Natural killer cell (primary cell): ENCODE data around the gene COIL. TPM values are rescaled to one million over a fixed set of nuclear protein-coding genes. Genes with fewer than 3 reads are reported as not detected.

ENCODE experiments used
- ATAC-seq, 3 donors: fragments of 150-1000 bp in 2 of 3; fragments of 200-7000 bp in 1 of 3; cut with Tn5 transposase; 1 replicate in 1 of 3; 2 replicates in 2 of 3; pipeline ENCODE4 v1.10.0; 2021; ENCODE audit warnings: mild to moderate bottlenecking in 2 of 3, moderate library complexity in 2 of 3
- DNase-seq, 2 donors: peaks; one replicate each; pipeline versions ENCODE4 v3.0.0 to v3.0.0-alpha.2; 2013 to 2021; ENCODE audit warnings: mixed read lengths in 1 of 2
- H3K27ac ChIP-seq: one replicate; pipeline ENCODE4 v1.5.1; 2013; ENCODE audit warnings: mild to moderate bottlenecking, low read length
- H3K27me3 ChIP-seq: one replicate; pipeline ENCODE4 v1.6.1; 2013; ENCODE audit warnings: low read length; ENCODE audit not compliant: control insufficient read depth, insufficient read depth
- H3K36me3 ChIP-seq: one replicate; pipeline ENCODE4 v1.6.1; 2013; ENCODE audit warnings: low read length; ENCODE audit not compliant: control insufficient read depth, insufficient read depth
- H3K4me1 ChIP-seq: one replicate; pipeline ENCODE4 v1.6.1; 2013; ENCODE audit warnings: low read length; ENCODE audit not compliant: control insufficient read depth, insufficient read depth
- H3K4me3 ChIP-seq: one replicate; pipeline ENCODE4 v1.5.1; 2013; ENCODE audit warnings: low read length
- H3K9me3 ChIP-seq: one replicate; pipeline ENCODE4 v1.6.1; 2013; ENCODE audit warnings: low read length; ENCODE audit not compliant: control insufficient read depth, insufficient read depth
- H3K27ac Mint-ChIP-seq, 2 donors: one replicate each; pipeline ENCODE4 v1.8.0; 2022; ENCODE audit warnings: mild to moderate bottlenecking in 2 of 2, mixed read lengths in 2 of 2, moderate library complexity in 1 of 2
- H3K27me3 Mint-ChIP-seq, 2 donors: one replicate each; pipeline ENCODE4 v1.8.0; 2022; ENCODE audit warnings: low read depth in 2 of 2, mixed read lengths in 2 of 2
- H3K36me3 Mint-ChIP-seq: one replicate; pipeline ENCODE4 v1.8.0; 2022; ENCODE audit warnings: mixed read lengths
- H3K4me1 Mint-ChIP-seq, 2 donors: one replicate each; pipeline ENCODE4 v1.8.0; 2022; ENCODE audit warnings: mixed read lengths in 2 of 2
- H3K4me3 Mint-ChIP-seq: one replicate; pipeline ENCODE4 v1.8.0; 2022; ENCODE audit warnings: mild to moderate bottlenecking, moderate library complexity, mixed read lengths
- H3K9me3 Mint-ChIP-seq, 2 donors: one replicate each; pipeline ENCODE4 v1.8.0; 2022; ENCODE audit warnings: mixed read lengths in 2 of 2
- CTCF ChIP-seq: fragments of 200-600 bp; IDR thresholded peaks from one replicate; pipeline ENCODE4 v1.8.0; 2022; ENCODE audit warnings: antibody characterized with exemption
- WGBS: methylation state at CpG from one replicate; pipeline ENCODE4 v1.1.7; 2013; ENCODE audit warnings: missing lambda C conversion rate; ENCODE audit not compliant: insufficient coverage; 5-methylcytosine and 5-hydroxymethylcytosine counted together
- intact Hi-C: fragments of 100-400 bp; cut with micrococcal nuclease; formaldehyde crosslinking; loops from one replicate; pipeline ENCODE4 v1.14.2; 2022
- total RNA-seq, 4 donors: library from RNA; stranded (reverse); fragments of 120-200 nt in 1 of 4; gene quantifications; one replicate each; pipeline versions ENCODE4 v1.2.3 to v1.2.4, GENCODE V29; 2013 to 2022

COIL gene
- total RNA-seq, 3 donors from 2014 or later (not counting 1 experiment from before 2014, with no cell fraction given): 18.6 to 23.8 (median 20.6) TPM

DNA sequence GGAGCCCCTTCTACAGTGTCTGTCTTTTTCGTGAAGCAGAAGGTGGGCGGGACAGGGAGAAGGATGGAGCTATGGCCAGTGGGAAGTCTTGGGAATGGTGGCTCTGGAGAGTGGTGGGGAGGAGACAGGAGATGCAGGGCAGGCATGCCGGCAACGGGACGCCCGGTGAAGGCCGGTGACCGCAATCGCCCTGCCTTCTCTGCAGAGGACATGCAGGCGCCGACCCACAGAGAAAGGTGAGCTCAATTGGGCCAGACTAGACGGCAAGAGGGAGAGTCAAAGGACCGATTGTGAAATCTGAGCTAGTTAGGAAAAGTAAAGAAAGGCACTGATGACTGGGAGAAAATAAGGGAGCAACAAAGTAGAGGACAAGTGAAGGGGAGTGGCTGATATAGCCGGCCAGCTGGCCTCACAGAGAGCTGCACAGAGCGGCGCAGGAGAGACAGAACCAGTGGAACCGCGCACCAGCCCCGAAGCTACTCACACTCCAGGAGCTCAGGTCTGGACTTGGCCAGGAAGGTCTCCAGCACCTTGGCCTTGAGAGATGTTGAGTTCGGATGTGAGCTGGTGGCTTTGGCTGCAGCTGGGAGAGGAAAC, 65.9 kb downstream of the COIL start:
- intact Hi-C loops: no loop called here
- H3K4me1 Mint-ChIP-seq: peaks cover 5 to 23% of the 10 kb centered on the region in 2 donors
- Histone ChIP-seq H3K9me3 (no peaks in the 10 kb centered on the region), H3K4me3 (no peak overlapping the region), H3K27ac (no peak overlapping the region), H3K36me3 (peaks cover 82% of the 10 kb centered on the region), H3K27me3 (no peaks in the 10 kb centered on the region), H3K4me1 (peaks cover 3% of the 10 kb centered on the region)
- WGBS: 97% methylated on average over 20 of the region's 20 CpGs
- peaks cover 13% of the 10 kb centered on the region for H3K36me3 Mint-ChIP-seq
- DNase-seq (no peak), ATAC-seq (no peak)
- peak overlapping the region in 1 of 2 donors; percentile 43 for H3K27ac Mint-ChIP-seq
- no peaks in the 10 kb centered on the region for H3K27me3 Mint-ChIP-seq
- no peak for TF ChIP-seq CTCF
- H3K4me3 Mint-ChIP-seq: no peak overlapping the region
- H3K9me3 Mint-ChIP-seq: no peaks in the 10 kb centered on the region

DNA sequence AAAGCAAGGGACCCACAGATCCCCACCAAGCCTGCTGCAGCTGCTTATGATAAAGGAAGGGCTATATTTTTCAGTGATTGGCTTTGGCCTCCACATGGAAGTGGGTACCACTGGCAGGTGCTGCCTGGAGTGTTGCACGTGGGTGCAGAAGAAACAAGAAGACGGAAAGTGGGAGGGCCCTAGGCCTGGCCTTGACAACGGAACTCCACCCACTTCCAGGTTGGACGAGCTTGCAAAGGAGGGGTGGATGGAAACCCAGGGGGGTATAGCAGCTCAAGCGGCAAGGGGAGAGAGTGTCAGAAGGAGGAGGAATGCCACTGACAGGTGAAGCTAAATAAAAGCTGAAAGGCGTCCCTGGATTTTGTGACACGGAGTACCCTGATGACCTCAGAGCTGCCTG, 67.3 kb downstream of the COIL start:
- Mint-ChIP-seq H3K36me3 (peaks cover 7% of the 10 kb centered on the region), H3K27ac (no peak overlapping the region), H3K4me3 (no peak overlapping the region)

GRCh38 chr17:56892333-56892732, 68.5 kb downstream of the COIL start:
- no peaks in the 10 kb centered on the region for H3K4me1 ChIP-seq
- no peak for TF ChIP-seq CTCF
- peaks cover 0 to 17% of the 10 kb centered on the region in 2 donors for H3K4me1 Mint-ChIP-seq
- intact Hi-C loops: no loop called here
- DNase-seq (no peak), ATAC-seq (no peak)
- peaks cover 71% of the 10 kb centered on the region for H3K36me3 ChIP-seq
- peaks cover 14% of the 10 kb centered on the region for H3K9me3 ChIP-seq
- H3K4me3 Mint-ChIP-seq: no peak overlapping the region
- whole genome bisulfite sequencing: 97% methylated on average over 1 of the region's 1 CpG
- no peak overlapping the region for H3K4me3 ChIP-seq
- H3K27ac ChIP-seq: no peak overlapping the region
- H3K27me3 Mint-ChIP-seq: no peaks in the 10 kb centered on the region
- H3K27ac Mint-ChIP-seq: peak overlapping the region in 1 of 2 donors; percentile 7
- no peaks in the 10 kb centered on the region for H3K9me3 Mint-ChIP-seq
- peaks cover 11% of the 10 kb centered on the region for H3K36me3 Mint-ChIP-seq
- H3K27me3 ChIP-seq: no peaks in the 10 kb centered on the region

More for the DNA sequence above, 67.3 kb downstream of the COIL start:
- DNase-seq (no peak), ATAC-seq (no peak)
- Mint-ChIP-seq H3K27me3 (no peaks in the 10 kb centered on the region), H3K4me1 (peaks cover 5 to 23% of the 10 kb centered on the region in 2 donors), H3K9me3 (no peaks in the 10 kb centered on the region)
- TF ChIP-seq CTCF: no peak
- no peaks in the 10 kb centered on the region for H3K27me3 ChIP-seq
- no peak overlapping the region for H3K4me3 ChIP-seq
- H3K4me1 ChIP-seq: peaks cover 3% of the 10 kb centered on the region
- WGBS: 92% methylated on average over 7 of the region's 7 CpGs
- intact Hi-C loops: no loop called here
- H3K9me3 ChIP-seq: peaks cover 3% of the 10 kb centered on the region
- no peak overlapping the region for H3K27ac ChIP-seq
- peaks cover 72% of the 10 kb centered on the region for H3K36me3 ChIP-seq

DNA sequence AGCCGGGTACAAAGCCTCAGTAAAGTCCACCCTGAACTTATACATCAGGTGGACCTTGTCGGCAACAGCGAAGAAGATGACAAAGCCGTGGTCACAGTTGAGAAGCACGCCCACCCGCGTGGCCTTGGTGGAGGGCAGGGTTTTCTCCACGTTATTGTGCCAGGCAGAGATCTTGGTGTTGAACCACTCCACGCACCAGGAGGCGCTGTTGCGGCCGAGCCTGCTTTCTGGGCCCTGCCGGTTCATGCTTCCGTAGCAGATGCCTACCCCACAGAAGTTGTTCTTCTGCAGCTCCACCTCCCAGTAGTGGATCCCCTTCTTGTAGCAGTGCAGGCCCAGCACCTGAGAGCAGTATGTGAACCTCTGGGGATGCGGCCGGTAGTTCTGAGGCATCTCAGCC, 69.1 kb downstream of the COIL start:
- H3K4me3 Mint-ChIP-seq: no peak overlapping the region
- Histone ChIP-seq H3K27me3 (no peaks in the 10 kb centered on the region), H3K36me3 (peaks cover 68% of the 10 kb centered on the region), H3K4me1 (no peaks in the 10 kb centered on the region), H3K27ac (no peak overlapping the region), H3K4me3 (no peak overlapping the region), H3K9me3 (peaks cover 14% of the 10 kb centered on the region)
- ATAC-seq (peak in 2 of 3 donors; percentile 67 to 78), DNase-seq (peak; percentile 52 to 72)
- peaks cover 15% of the 10 kb centered on the region for H3K36me3 Mint-ChIP-seq
- intact Hi-C loops: loop anchor here (1.0 kb wide), 1 partner anchor 49 kb away; no protein-coding TSS in a partner anchor
- H3K27ac Mint-ChIP-seq: no peak overlapping the region
- H3K4me1 Mint-ChIP-seq: peaks cover 0 to 17% of the 10 kb centered on the region in 2 donors
- no peaks in the 10 kb centered on the region for H3K27me3 Mint-ChIP-seq
- 82% methylated on average over 16 of the region's 16 CpGs for WGBS
- peak; percentile 65 for TF ChIP-seq CTCF
- H3K9me3 Mint-ChIP-seq: no peaks in the 10 kb centered on the region
